Measurements from ENCODE around the gene SPATC1L. TPM values are rescaled to one million over a fixed set of nuclear protein-coding genes. Genes with fewer than 3 reads are reported as not detected.
A peak's percentile ranks its signal among the peaks of the same experiment; 100 is the strongest.

Gene SPATC1L
- total RNA-seq, 2 donors from 2014 or later = 29.5 to 31.9 TPM

DNA sequence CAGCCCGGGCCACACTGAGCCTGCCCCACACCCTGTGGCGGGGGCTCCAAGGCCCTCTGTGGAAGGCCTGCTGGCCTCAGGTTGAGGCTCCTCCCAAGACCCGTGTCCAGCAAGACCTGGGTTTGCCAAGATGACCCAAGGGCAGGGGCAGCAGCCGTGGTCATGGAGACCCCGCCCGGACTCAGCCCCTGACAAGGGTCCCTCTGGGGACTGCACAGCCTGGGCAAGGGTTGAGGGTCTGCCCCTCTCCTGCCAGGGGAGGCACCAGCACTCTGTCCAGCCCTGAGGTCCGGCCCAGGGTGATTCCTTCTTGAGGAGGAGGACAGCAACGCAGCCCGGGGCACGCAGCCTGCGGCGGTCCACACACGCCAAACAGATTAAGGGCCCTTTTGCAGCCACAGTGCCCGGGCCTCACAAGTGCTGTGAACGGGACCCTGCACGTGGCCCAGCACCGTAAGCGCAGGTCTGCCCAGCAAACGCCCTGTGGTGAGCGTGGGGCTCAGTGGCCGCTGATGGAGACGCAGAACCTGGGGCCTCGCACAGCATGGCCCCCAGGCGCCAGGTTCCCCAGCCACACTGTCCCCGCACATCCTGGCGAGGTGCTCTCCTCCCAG lies 3.4 kb downstream of the SPATC1L start:
- WGBS, 2 experiments (ENCODE audit: insufficient coverage in 1 of 2, insufficient read length in 1 of 2) = 93 to 94% methylated on average over 19 to 26 of the region's 26 CpGs
- Histone ChIP-seq H3K9ac (ENCODE audit: extremely low read depth, low read length, poor library complexity, severe bottlenecking) (no peak overlapping the region), H3K27ac (ENCODE audit: low read depth, low read length) (no peak overlapping the region), H3K4me3 (ENCODE audit: low read length) (no peak overlapping the region), H3K9me3 (ENCODE audit: control insufficient read depth, low read length) (peaks cover 8% of the 10 kb centered on the region), H3K4me1 (ENCODE audit: control insufficient read depth, insufficient read depth, low read length) (no peaks in the 10 kb centered on the region), H3K27me3 (ENCODE audit: control insufficient read depth, insufficient read depth, low read length, poor library complexity, severe bottlenecking) (no peaks in the 10 kb centered on the region), H3K36me3 (ENCODE audit: control insufficient read depth, insufficient read depth, low read length) (no peaks in the 10 kb centered on the region)
- Mint-ChIP-seq H3K27ac (no peak overlapping the region), H3K27me3 (ENCODE audit: insufficient read depth) (no peaks in the 10 kb centered on the region), H3K36me3 (ENCODE audit: low read depth) (peaks cover 14% of the 10 kb centered on the region), H3K4me3 (no peak overlapping the region), H3K4me1 (peaks cover 3% of the 10 kb centered on the region), H3K9me3 (peaks cover 16% of the 10 kb centered on the region)
- peak; percentile 45 for DNase-seq
- no peak for TF ChIP-seq CTCF (conservative IDR thresholded peaks at IDR 0.05)

GRCh38 chr21:46180079-46180722 lies 4.1 kb downstream of the SPATC1L start:
- Histone ChIP-seq H3K4me3 (ENCODE audit: low read length) (no peak overlapping the region), H3K36me3 (ENCODE audit: control insufficient read depth, insufficient read depth, low read length) (no peaks in the 10 kb centered on the region), H3K27ac (ENCODE audit: low read depth, low read length) (no peak overlapping the region), H3K4me1 (ENCODE audit: control insufficient read depth, insufficient read depth, low read length) (no peaks in the 10 kb centered on the region), H3K9me3 (ENCODE audit: control insufficient read depth, low read length) (peaks cover 8% of the 10 kb centered on the region), H3K9ac (ENCODE audit: extremely low read depth, low read length, poor library complexity, severe bottlenecking) (no peak overlapping the region), H3K27me3 (ENCODE audit: control insufficient read depth, insufficient read depth, low read length, poor library complexity, severe bottlenecking) (no peaks in the 10 kb centered on the region)
- Mint-ChIP-seq H3K4me3 (no peak overlapping the region), H3K4me1 (peaks cover 3% of the 10 kb centered on the region), H3K36me3 (ENCODE audit: low read depth) (peaks cover 14% of the 10 kb centered on the region), H3K9me3 (peaks cover 16% of the 10 kb centered on the region), H3K27me3 (ENCODE audit: insufficient read depth) (no peaks in the 10 kb centered on the region), H3K27ac (peak overlapping the region; percentile 66)
- 83 to 90% methylated on average over 14 to 24 of the region's 24 CpGs for WGBS, 2 experiments (ENCODE audit: insufficient coverage in 1 of 2, insufficient read length in 1 of 2)
- no peak for TF ChIP-seq CTCF (conservative IDR thresholded peaks at IDR 0.05)
- peak; percentile 47 for DNase-seq

- no peaks in the 10 kb centered on the region for H3K27me3 Mint-ChIP-seq (ENCODE audit: insufficient read depth)
- no peak overlapping the region for H3K27ac ChIP-seq (ENCODE audit: low read depth, low read length)
- peaks cover 14% of the 10 kb centered on the region for H3K36me3 Mint-ChIP-seq (ENCODE audit: low read depth)
- no peak for DNase-seq
- no peak overlapping the region for H3K9ac ChIP-seq (ENCODE audit: extremely low read depth, low read length, poor library complexity, severe bottlenecking)
- no peak for TF ChIP-seq CTCF (conservative IDR thresholded peaks at IDR 0.05)
- H3K36me3 ChIP-seq (ENCODE audit: control insufficient read depth, insufficient read depth, low read length) = no peaks in the 10 kb centered on the region
- peaks cover 8% of the 10 kb centered on the region for H3K9me3 ChIP-seq (ENCODE audit: control insufficient read depth, low read length)
- H3K9me3 Mint-ChIP-seq = peaks cover 16% of the 10 kb centered on the region
- 94 to 96% methylated on average over 17 of the region's 17 CpGs for whole genome bisulfite sequencing, 2 experiments (ENCODE audit: insufficient coverage in 1 of 2, insufficient read length in 1 of 2)
- peaks cover 3% of the 10 kb centered on the region for H3K4me1 Mint-ChIP-seq
- no peaks in the 10 kb centered on the region for H3K4me1 ChIP-seq (ENCODE audit: control insufficient read depth, insufficient read depth, low read length)
- peak overlapping the region; percentile 3 for H3K27ac Mint-ChIP-seq
- no peak overlapping the region for H3K4me3 Mint-ChIP-seq
- H3K27me3 ChIP-seq (ENCODE audit: control insufficient read depth, insufficient read depth, low read length, poor library complexity, severe bottlenecking) = no peaks in the 10 kb centered on the region
- H3K4me3 ChIP-seq (ENCODE audit: low read length) = no peak overlapping the region
Measured at GRCh38 chr21:46179708-46180078, 4.6 kb downstream of the SPATC1L start.
